H1 (cell line): ENCODE results near the gene FAR2. TPM values are rescaled to one million over a fixed set of nuclear protein-coding genes. Genes with fewer than 3 reads are reported as not detected.

Experiments
- BACH1 ChIP-seq: IDR thresholded peaks from 2 replicates; pipeline ENCODE4 v1.6.1; 2012; ENCODE audit warnings: low read length, improper control_type of control experiment
- CBX5 ChIP-seq: fragments of 300-800, 300-1000 bp; sonication (generic); IDR thresholded peaks from 2 replicates; pipeline ENCODE4 v1.7.1; 2016; ENCODE audit warnings: antibody characterized with exemption, low read length, low read depth
- polyA plus RNA-seq, 7 experiments: library from polyadenylated mRNA; depleted of rRNA in 3 of 7; stranded (reverse) in 5 of 7; unstranded in 2 of 7; fragments of >200 nt in 5 of 7; fragments of 200-250 nt in 2 of 7; gene quantifications; 1 replicate in 5 of 7; 2 replicates in 1 of 7; 4 replicates in 1 of 7; pipeline versions ENCODE4 v1.2.1 to v1.2.3, GENCODE V29; 2011 to 2013; ENCODE audit warnings: missing spikeins in 2 of 7, mixed read lengths in 2 of 7
- total RNA-seq: library from RNA; stranded (reverse); fragmentation: NEBNext Ultra II Directional; extraction: Animal tissue kit (Norgen Biotek cat#: 25700); gene quantifications from 2 replicates; pipeline ENCODE4 v1.2.1, GENCODE V29; 2021
- TF ChIP-seq, protein P1 (sequence below): fragments of 300-600 bp; sonication (generic); IDR thresholded peaks from 2 replicates; pipeline ENCODE4 v1.7.1; 2012; ENCODE audit warnings: low read length, moderate library complexity, mild to moderate bottlenecking, inconsistent platforms; ENCODE audit not compliant: insufficient replicate concordance

Gene FAR2
- total and polyA plus RNA-seq, 2 of the 8 experiments (the other 6 are each of a cell fraction or from before 2014, with no cell fraction given) = 24.0 to 24.1 TPM

DNA sequence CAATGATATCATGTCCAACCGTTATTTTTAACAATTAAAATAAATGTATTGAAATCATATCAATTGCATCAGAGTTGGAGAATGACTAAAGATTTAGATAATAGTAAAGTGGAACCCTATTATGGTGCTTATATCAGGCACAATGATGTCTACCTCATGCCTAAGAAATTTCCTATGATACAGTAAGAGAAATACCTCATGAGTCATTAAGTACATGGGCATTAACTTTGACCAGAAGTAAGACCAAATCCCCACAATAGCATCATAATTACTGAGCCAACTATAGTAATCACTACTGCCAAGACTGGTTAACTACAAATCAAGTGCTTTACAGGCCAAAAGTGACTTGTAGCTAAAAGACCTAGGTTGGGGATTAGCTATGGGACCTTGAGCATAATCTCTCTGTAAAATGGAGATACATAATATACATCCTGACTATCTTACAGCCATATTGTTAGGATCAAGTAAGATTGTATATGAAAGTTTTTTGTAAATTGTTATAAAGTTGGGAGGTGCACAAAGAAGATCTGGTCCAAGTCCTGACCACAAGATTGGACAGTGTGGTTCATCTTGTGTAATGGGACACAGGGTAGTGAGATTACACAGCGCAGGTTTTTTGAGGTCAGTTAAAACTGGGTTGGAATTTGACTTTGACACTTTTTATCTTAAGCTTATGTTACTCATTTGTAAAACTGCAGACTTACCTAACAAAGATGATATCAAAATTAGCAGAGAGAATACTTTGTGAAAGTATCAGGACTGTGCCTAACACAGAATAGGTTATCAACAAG is 171.4 kb downstream of the FAR2 start (continued):
- TF ChIP-seq, protein P1, sequence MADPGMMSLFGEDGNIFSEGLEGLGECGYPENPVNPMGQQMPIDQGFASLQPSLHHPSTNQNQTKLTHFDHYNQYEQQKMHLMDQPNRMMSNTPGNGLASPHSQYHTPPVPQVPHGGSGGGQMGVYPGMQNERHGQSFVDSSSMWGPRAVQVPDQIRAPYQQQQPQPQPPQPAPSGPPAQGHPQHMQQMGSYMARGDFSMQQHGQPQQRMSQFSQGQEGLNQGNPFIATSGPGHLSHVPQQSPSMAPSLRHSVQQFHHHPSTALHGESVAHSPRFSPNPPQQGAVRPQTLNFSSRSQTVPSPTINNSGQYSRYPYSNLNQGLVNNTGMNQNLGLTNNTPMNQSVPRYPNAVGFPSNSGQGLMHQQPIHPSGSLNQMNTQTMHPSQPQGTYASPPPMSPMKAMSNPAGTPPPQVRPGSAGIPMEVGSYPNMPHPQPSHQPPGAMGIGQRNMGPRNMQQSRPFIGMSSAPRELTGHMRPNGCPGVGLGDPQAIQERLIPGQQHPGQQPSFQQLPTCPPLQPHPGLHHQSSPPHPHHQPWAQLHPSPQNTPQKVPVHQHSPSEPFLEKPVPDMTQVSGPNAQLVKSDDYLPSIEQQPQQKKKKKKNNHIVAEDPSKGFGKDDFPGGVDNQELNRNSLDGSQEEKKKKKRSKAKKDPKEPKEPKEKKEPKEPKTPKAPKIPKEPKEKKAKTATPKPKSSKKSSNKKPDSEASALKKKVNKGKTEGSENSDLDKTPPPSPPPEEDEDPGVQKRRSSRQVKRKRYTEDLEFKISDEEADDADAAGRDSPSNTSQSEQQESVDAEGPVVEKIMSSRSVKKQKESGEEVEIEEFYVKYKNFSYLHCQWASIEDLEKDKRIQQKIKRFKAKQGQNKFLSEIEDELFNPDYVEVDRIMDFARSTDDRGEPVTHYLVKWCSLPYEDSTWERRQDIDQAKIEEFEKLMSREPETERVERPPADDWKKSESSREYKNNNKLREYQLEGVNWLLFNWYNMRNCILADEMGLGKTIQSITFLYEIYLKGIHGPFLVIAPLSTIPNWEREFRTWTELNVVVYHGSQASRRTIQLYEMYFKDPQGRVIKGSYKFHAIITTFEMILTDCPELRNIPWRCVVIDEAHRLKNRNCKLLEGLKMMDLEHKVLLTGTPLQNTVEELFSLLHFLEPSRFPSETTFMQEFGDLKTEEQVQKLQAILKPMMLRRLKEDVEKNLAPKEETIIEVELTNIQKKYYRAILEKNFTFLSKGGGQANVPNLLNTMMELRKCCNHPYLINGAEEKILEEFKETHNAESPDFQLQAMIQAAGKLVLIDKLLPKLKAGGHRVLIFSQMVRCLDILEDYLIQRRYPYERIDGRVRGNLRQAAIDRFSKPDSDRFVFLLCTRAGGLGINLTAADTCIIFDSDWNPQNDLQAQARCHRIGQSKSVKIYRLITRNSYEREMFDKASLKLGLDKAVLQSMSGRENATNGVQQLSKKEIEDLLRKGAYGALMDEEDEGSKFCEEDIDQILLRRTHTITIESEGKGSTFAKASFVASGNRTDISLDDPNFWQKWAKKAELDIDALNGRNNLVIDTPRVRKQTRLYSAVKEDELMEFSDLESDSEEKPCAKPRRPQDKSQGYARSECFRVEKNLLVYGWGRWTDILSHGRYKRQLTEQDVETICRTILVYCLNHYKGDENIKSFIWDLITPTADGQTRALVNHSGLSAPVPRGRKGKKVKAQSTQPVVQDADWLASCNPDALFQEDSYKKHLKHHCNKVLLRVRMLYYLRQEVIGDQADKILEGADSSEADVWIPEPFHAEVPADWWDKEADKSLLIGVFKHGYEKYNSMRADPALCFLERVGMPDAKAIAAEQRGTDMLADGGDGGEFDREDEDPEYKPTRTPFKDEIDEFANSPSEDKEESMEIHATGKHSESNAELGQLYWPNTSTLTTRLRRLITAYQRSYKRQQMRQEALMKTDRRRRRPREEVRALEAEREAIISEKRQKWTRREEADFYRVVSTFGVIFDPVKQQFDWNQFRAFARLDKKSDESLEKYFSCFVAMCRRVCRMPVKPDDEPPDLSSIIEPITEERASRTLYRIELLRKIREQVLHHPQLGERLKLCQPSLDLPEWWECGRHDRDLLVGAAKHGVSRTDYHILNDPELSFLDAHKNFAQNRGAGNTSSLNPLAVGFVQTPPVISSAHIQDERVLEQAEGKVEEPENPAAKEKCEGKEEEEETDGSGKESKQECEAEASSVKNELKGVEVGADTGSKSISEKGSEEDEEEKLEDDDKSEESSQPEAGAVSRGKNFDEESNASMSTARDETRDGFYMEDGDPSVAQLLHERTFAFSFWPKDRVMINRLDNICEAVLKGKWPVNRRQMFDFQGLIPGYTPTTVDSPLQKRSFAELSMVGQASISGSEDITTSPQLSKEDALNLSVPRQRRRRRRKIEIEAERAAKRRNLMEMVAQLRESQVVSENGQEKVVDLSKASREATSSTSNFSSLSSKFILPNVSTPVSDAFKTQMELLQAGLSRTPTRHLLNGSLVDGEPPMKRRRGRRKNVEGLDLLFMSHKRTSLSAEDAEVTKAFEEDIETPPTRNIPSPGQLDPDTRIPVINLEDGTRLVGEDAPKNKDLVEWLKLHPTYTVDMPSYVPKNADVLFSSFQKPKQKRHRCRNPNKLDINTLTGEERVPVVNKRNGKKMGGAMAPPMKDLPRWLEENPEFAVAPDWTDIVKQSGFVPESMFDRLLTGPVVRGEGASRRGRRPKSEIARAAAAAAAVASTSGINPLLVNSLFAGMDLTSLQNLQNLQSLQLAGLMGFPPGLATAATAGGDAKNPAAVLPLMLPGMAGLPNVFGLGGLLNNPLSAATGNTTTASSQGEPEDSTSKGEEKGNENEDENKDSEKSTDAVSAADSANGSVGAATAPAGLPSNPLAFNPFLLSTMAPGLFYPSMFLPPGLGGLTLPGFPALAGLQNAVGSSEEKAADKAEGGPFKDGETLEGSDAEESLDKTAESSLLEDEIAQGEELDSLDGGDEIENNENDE = no peak
- TF ChIP-seq CBX5 (no peak), BACH1 (no peak)
